ENCODE data around the gene SLC51B.

SLC51B gene

GRCh38 chr15:65066635-65067316, 21.6 kb downstream of the SLC51B start:
- Histone ChIP-seq H4K20me1 (no peaks in the 10 kb centered on the region; a peak in 1 of 22 replicates), H3K27me3 (peaks cover 10 to 27% (median 16%) of the 10 kb centered on the region in 11 experiments; a peak in 19 of 22 replicates), H3K4me3 (peak overlapping the region in 3 of 10 experiments; percentile 14 to 31 (median 30); a peak in 4 of 20 replicates), H3K9ac (0 out of 22 replicates have a peak overlapping the region, but pooled peaks of 1 of the 11 experiments have one; percentile 32), H3K4me2 (peak overlapping the region in 10 of 11 experiments; percentile 17 to 94 (median 82); a peak in 19 of 22 replicates), H3K36me3 (no peaks in the 10 kb centered on the region), H3K9me3 (replicated peaks in 1 of 11) (no peaks in the 10 kb centered on the region), H3K27ac (peak overlapping the region in 2 of 11 experiments; percentile 47 to 48; a peak in 6 of 22 replicates), H3K4me1 (peaks cover 8 to 73% (median 63%) of the 10 kb centered on the region in 10 experiments)
- no peak for TF ChIP-seq Cebpa-rat (IDR thresholded peaks at IDR 0.05)

GRCh38 chr15:65067317-65067644, 22.1 kb downstream of the SLC51B start:
- H3K36me3 ChIP-seq: no peaks in the 10 kb centered on the region
- H3K27ac ChIP-seq: peak overlapping the region in 2 of 11 experiments; percentile 34 to 48; a peak in 4 of 22 replicates
- H3K4me2 ChIP-seq: peak overlapping the region; percentile 68 to 94 (median 81); a peak in 20 of 22 replicates
- H4K20me1 ChIP-seq: no peaks in the 10 kb centered on the region; a peak in 1 of 22 replicates
- 0 out of 22 replicates have a peak overlapping the region, but pooled peaks of 1 of the 11 experiments have one; percentile 7 for H3K9ac ChIP-seq
- H3K4me1 ChIP-seq: peaks cover 13 to 78% (median 68%) of the 10 kb centered on the region in 10 experiments
- H3K27me3 ChIP-seq: peaks cover 10 to 27% (median 16%) of the 10 kb centered on the region in 11 experiments; a peak in 19 of 22 replicates
- no peak for TF ChIP-seq Cebpa-rat (IDR thresholded peaks at IDR 0.05)
- no peaks in the 10 kb centered on the region for H3K9me3 ChIP-seq (replicated peaks in 1 of 11)
- peak overlapping the region in 5 of 10 experiments; percentile 30 to 56 (median 33); a peak in 7 of 20 replicates for H3K4me3 ChIP-seq

GRCh38 chr15:65067645-65068402, 22.6 kb downstream of the SLC51B start, which contains the start of gene RASL12:
TSS of gene RASL12 (minus strand) at chr15:65067991. CDS start at chr15:65067835, 156 bp downstream.
- H3K9ac ChIP-seq: peak within 1 kb of the TSS in 3 of 11 experiments; percentile 7 to 32 (median 27); a peak in 4 of 22 replicates
- H3K27me3 ChIP-seq: peaks cover 10 to 27% (median 16%) of the 10 kb centered on the region in 11 experiments; a peak in 19 of 22 replicates

GRCh38 chr15:65068403-65068788, 23.2 kb downstream of the SLC51B start:
- Histone ChIP-seq H3K27me3 (peaks cover 10 to 27% (median 16%) of the 10 kb centered on the region in 11 experiments; a peak in 19 of 22 replicates), H3K27ac (no peak overlapping the region), H4K20me1 (no peaks in the 10 kb centered on the region; a peak in 1 of 22 replicates), H3K9me3 (replicated peaks in 1 of 11) (peaks cover 0 to 10% (median 6%) of the 10 kb centered on the region in 11 experiments; a peak in 9 of 22 replicates), H3K4me3 (no peak overlapping the region), H3K9ac (no peak overlapping the region), H3K4me2 (peak overlapping the region in 9 of 11 experiments; percentile 68 to 94 (median 82); a peak in 15 of 22 replicates), H3K36me3 (no peaks in the 10 kb centered on the region), H3K4me1 (peaks cover 16 to 85% (median 75%) of the 10 kb centered on the region in 10 experiments)
- TF ChIP-seq Cebpa-rat (IDR thresholded peaks at IDR 0.05): no peak

More at GRCh38 chr15:65067645-65068402, 22.6 kb downstream of the SLC51B start, which contains the start of gene RASL12:
- Histone ChIP-seq H3K9me3 (replicated peaks in 1 of 11) (peaks cover 0 to 4% (median under 1%) of the 10 kb centered on the region in 11 experiments; a peak in 8 of 22 replicates), H3K4me3 (peak within 1 kb of the TSS in 8 of 10 experiments; percentile 30 to 56 (median 33); a peak in 15 of 20 replicates), H3K27ac (peak within 1 kb of the TSS in 2 of 11 experiments; percentile 47 to 48; a peak in 6 of 22 replicates), H4K20me1 (no peaks in the 10 kb centered on the region; a peak in 1 of 22 replicates), H3K36me3 (no peaks in the 10 kb centered on the region), H3K4me1 (peaks cover 16 to 83% (median 74%) of the 10 kb centered on the region in 10 experiments), H3K4me2 (peak within 1 kb of the TSS; percentile 68 to 94 (median 81))
- TF ChIP-seq Cebpa-rat (IDR thresholded peaks at IDR 0.05): no peak

- H4K20me1 ChIP-seq: no peaks in the 10 kb centered on the region; a peak in 1 of 22 replicates
- H3K4me3 ChIP-seq: no peak overlapping the region
- H3K27me3 ChIP-seq: peaks cover 10 to 27% (median 16%) of the 10 kb centered on the region in 11 experiments; a peak in 19 of 22 replicates
- no peaks in the 10 kb centered on the region for H3K36me3 ChIP-seq
- H3K4me2 ChIP-seq: peak overlapping the region in 8 of 11 experiments; percentile 2 to 94 (median 88); a peak in 10 of 22 replicates
- no peak overlapping the region for H3K9ac ChIP-seq
- H3K9me3 ChIP-seq (replicated peaks in 1 of 11): peaks cover 0 to 17% (median 7%) of the 10 kb centered on the region in 11 experiments; a peak in 9 of 22 replicates
- H3K27ac ChIP-seq: no peak overlapping the region
- H3K4me1 ChIP-seq: peaks cover 16 to 85% (median 75%) of the 10 kb centered on the region in 10 experiments
- TF ChIP-seq Cebpa-rat (IDR thresholded peaks at IDR 0.05): no peak
Measured at GRCh38 chr15:65069179-65069578, 24.0 kb downstream of the SLC51B start.

- no peak overlapping the region for H3K27ac ChIP-seq
- no peak for TF ChIP-seq Cebpa-rat (IDR thresholded peaks at IDR 0.05)
- H3K4me1 ChIP-seq: peaks cover 16 to 81% (median 74%) of the 10 kb centered on the region in 10 experiments
- no peaks in the 10 kb centered on the region; a peak in 1 of 22 replicates for H4K20me1 ChIP-seq
- no peak overlapping the region for H3K4me3 ChIP-seq
- H3K9ac ChIP-seq: no peak overlapping the region
- peaks cover 10 to 27% (median 16%) of the 10 kb centered on the region in 11 experiments; a peak in 19 of 22 replicates for H3K27me3 ChIP-seq
- H3K4me2 ChIP-seq: peak overlapping the region in 8 of 11 experiments; percentile 2 to 94 (median 88); a peak in 16 of 22 replicates
- H3K36me3 ChIP-seq: no peaks in the 10 kb centered on the region
- H3K9me3 ChIP-seq (replicated peaks in 1 of 11): peaks cover 0 to 24% (median 8%) of the 10 kb centered on the region in 11 experiments; a peak in 10 of 22 replicates
Measured at GRCh38 chr15:65069779-65070546, 24.8 kb downstream of the SLC51B start.

- Histone ChIP-seq H3K4me3 (peak overlapping the region in 2 of 10 experiments; percentile 2 to 30; a peak in 2 of 20 replicates), H3K27ac (peak overlapping the region in 7 of 11 experiments; percentile 4 to 64 (median 26); a peak in 10 of 22 replicates), H3K27me3 (peaks cover 10 to 23% (median 16%) of the 10 kb centered on the region in 11 experiments; a peak in 19 of 22 replicates), H3K4me1 (peaks cover 22 to 73% (median 69%) of the 10 kb centered on the region in 10 experiments), H3K36me3 (no peaks in the 10 kb centered on the region), H3K9ac (peak overlapping the region in 4 of 11 experiments; percentile 7 to 47 (median 26); a peak in 4 of 22 replicates), H3K4me2 (peak overlapping the region; percentile 20 to 94 (median 81); a peak in 21 of 22 replicates), H3K9me3 (replicated peaks in 1 of 11) (peaks cover 0 to 27% (median 8%) of the 10 kb centered on the region in 11 experiments; a peak in 10 of 22 replicates), H4K20me1 (no peaks in the 10 kb centered on the region; a peak in 1 of 22 replicates)
- TF ChIP-seq Cebpa-rat (IDR thresholded peaks at IDR 0.05): no peak
Measured at GRCh38 chr15:65071381-65071811, 26.2 kb downstream of the SLC51B start.

All from BLaER1 treated with 17β-estradiol and CSF1 and Interleukin-3, amounts not matched to agents 10 nM and 100 nM (cell line).